ENCODE measurements around the gene SCMH1.

Gene SCMH1

GRCh38 chr1:41097105-41097504 is 145.0 kb downstream of the SCMH1 start:
- H3K9me2 ChIP-seq (replicated peaks; ENCODE audit: control insufficient read depth, low read length): no peaks in the 10 kb centered on the region
- H3K79me2 ChIP-seq (ENCODE audit: control insufficient read depth, low read length): no peaks in the 10 kb centered on the region
- no peaks in the 10 kb centered on the region for H3F3A ChIP-seq (ENCODE audit: control insufficient read depth, insufficient read depth)
- no peak for TF ChIP-seq EZH2phosphoT487 (IDR thresholded peaks at IDR 0.05; ENCODE audit: borderline replicate concordance, low read length)
- TF ChIP-seq, protein P1, sequence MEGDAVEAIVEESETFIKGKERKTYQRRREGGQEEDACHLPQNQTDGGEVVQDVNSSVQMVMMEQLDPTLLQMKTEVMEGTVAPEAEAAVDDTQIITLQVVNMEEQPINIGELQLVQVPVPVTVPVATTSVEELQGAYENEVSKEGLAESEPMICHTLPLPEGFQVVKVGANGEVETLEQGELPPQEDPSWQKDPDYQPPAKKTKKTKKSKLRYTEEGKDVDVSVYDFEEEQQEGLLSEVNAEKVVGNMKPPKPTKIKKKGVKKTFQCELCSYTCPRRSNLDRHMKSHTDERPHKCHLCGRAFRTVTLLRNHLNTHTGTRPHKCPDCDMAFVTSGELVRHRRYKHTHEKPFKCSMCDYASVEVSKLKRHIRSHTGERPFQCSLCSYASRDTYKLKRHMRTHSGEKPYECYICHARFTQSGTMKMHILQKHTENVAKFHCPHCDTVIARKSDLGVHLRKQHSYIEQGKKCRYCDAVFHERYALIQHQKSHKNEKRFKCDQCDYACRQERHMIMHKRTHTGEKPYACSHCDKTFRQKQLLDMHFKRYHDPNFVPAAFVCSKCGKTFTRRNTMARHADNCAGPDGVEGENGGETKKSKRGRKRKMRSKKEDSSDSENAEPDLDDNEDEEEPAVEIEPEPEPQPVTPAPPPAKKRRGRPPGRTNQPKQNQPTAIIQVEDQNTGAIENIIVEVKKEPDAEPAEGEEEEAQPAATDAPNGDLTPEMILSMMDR (IDR thresholded peaks at IDR 0.05; ENCODE audit: low read depth, low read length, poor library complexity, severe bottlenecking): no peak
- H4K20me1 ChIP-seq (ENCODE audit: control insufficient read depth, insufficient read depth, low read depth, low read length): no peaks in the 10 kb centered on the region
- no peaks in the 10 kb centered on the region for H3K4me1 ChIP-seq (ENCODE audit: control insufficient read depth, low read length)
- no peaks in the 10 kb centered on the region for H3K27me3 ChIP-seq (ENCODE audit: control insufficient read depth, low read length)
- H3K9me3 ChIP-seq (ENCODE audit: control insufficient read depth, insufficient read depth, low read length): no peaks in the 10 kb centered on the region
- H3K4me3 ChIP-seq (ENCODE audit: low read length): no peak overlapping the region
- H3K4me2 ChIP-seq (ENCODE audit: low read length): no peak overlapping the region
- no peak overlapping the region for H3K27ac ChIP-seq (ENCODE audit: low read depth, low read length)
- H3K36me3 ChIP-seq (ENCODE audit: control insufficient read depth, low read length): peaks cover 16% of the 10 kb centered on the region

DNA sequence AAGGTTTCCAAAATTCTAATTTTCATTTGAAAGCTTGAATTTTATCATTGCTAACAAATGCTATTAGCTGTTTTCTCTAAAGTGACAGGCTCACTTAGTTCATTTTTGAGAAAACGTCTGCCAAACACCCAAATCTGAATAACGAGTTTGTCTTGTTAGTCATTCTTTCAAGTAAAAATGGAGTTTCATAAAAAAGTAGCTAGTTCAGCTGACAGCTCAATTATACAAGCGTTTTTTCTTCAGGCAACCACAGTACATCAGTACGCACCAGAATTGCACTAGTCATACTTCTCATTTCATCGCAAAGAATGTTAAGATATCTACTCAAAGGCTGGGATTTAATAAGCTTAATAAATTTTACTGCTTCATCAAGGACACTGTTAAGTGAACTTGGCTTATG is 148.3 kb downstream of the SCMH1 start:
- H3K4me3 ChIP-seq (ENCODE audit: low read length): no peak overlapping the region
- no peak overlapping the region for H3K4me2 ChIP-seq (ENCODE audit: low read length)
- H3K79me2 ChIP-seq (ENCODE audit: control insufficient read depth, low read length): no peaks in the 10 kb centered on the region
- H3K27ac ChIP-seq (ENCODE audit: low read depth, low read length): no peak overlapping the region
- no peaks in the 10 kb centered on the region for H4K20me1 ChIP-seq (ENCODE audit: control insufficient read depth, insufficient read depth, low read depth, low read length)
- no peaks in the 10 kb centered on the region for H3K9me3 ChIP-seq (ENCODE audit: control insufficient read depth, insufficient read depth, low read length)
- no peaks in the 10 kb centered on the region for H3K9me2 ChIP-seq (replicated peaks; ENCODE audit: control insufficient read depth, low read length)
- TF ChIP-seq EZH2phosphoT487 (IDR thresholded peaks at IDR 0.05; ENCODE audit: borderline replicate concordance, low read length): no peak
- TF ChIP-seq, protein P1 (IDR thresholded peaks at IDR 0.05; ENCODE audit: low read depth, low read length, poor library complexity, severe bottlenecking): no peak
- no peaks in the 10 kb centered on the region for H3K4me1 ChIP-seq (ENCODE audit: control insufficient read depth, low read length)
- H3K36me3 ChIP-seq (ENCODE audit: control insufficient read depth, low read length): peaks cover 13% of the 10 kb centered on the region
- H3F3A ChIP-seq (ENCODE audit: control insufficient read depth, insufficient read depth): no peaks in the 10 kb centered on the region; the same call in 1 of the 2 replicates
- H3K27me3 ChIP-seq (ENCODE audit: control insufficient read depth, low read length): no peaks in the 10 kb centered on the region

- H3K9me2 ChIP-seq (replicated peaks; ENCODE audit: control insufficient read depth, low read length): no peaks in the 10 kb centered on the region
- no peak overlapping the region for H3K4me2 ChIP-seq (ENCODE audit: low read length)
- H3K27ac ChIP-seq (ENCODE audit: low read depth, low read length): no peak overlapping the region
- TF ChIP-seq, protein P1 (IDR thresholded peaks at IDR 0.05; ENCODE audit: low read depth, low read length, poor library complexity, severe bottlenecking): no peak
- H3K9me3 ChIP-seq (ENCODE audit: control insufficient read depth, insufficient read depth, low read length): no peaks in the 10 kb centered on the region
- no peaks in the 10 kb centered on the region for H3K79me2 ChIP-seq (ENCODE audit: control insufficient read depth, low read length)
- H3K4me3 ChIP-seq (ENCODE audit: low read length): no peak overlapping the region
- no peaks in the 10 kb centered on the region for H3K27me3 ChIP-seq (ENCODE audit: control insufficient read depth, low read length)
- H3K4me1 ChIP-seq (ENCODE audit: control insufficient read depth, low read length): no peaks in the 10 kb centered on the region
- no peaks in the 10 kb centered on the region for H4K20me1 ChIP-seq (ENCODE audit: control insufficient read depth, insufficient read depth, low read depth, low read length)
- peaks cover 2% of the 10 kb centered on the region; the same call in 1 of the 2 replicates for H3K36me3 ChIP-seq (ENCODE audit: control insufficient read depth, low read length)
- no peaks in the 10 kb centered on the region; the same call in 1 of the 2 replicates for H3F3A ChIP-seq (ENCODE audit: control insufficient read depth, insufficient read depth)
These were observed 155.2 kb downstream of the SCMH1 start for GRCh38 chr1:41086921-41087320.
